WTC11 (cell line): ENCODE data around the gene FXYD5. TPM values are rescaled to one million over a fixed set of nuclear protein-coding genes. Genes with fewer than 3 reads are reported as not detected.

Experiments used
- ATAC-seq: fragments of 200-7000 bp; cut with Tn5 transposase; 2 replicates; pipeline ENCODE4 v1.10.0; 2021; ENCODE audit warnings: mild to moderate bottlenecking, moderate library complexity
- CTCF ChIA-PET: fragments of 300-600 bp; sonication (Branson Sonifier 250); formaldehyde crosslinking; loops from one replicate; lab custom pipeline; 2021; ENCODE audit warnings: antibody characterized with exemption; lab: Charles Lee
- POLR2A ChIA-PET: fragments of 350-600 bp; sonication (Branson Sonifier 250); formaldehyde crosslinking; loops from one replicate; lab custom pipeline; 2021; ENCODE audit warnings: antibody characterized with exemption; lab: Charles Lee
- DNase-seq: peaks from one replicate; pipeline ENCODE4 v3.0.0; 2021; ENCODE audit warnings: low spot score
- H3K27ac Mint-ChIP-seq: 2 replicates; pipeline ENCODE4 v1.8.0; 2021; ENCODE audit warnings: mixed read lengths
- H3K27me3 Mint-ChIP-seq: 2 replicates; pipeline ENCODE4 v1.8.0; 2021; ENCODE audit warnings: low read depth, mild to moderate bottlenecking, moderate library complexity, mixed read lengths
- H3K36me3 Mint-ChIP-seq: 2 replicates; pipeline ENCODE4 v1.8.0; 2021; ENCODE audit warnings: mixed read lengths
- H3K4me1 Mint-ChIP-seq: 2 replicates; pipeline ENCODE4 v1.8.0; 2022; ENCODE audit warnings: mixed read lengths
- H3K4me3 Mint-ChIP-seq: 2 replicates; pipeline ENCODE4 v1.8.0; 2021; ENCODE audit warnings: mild to moderate bottlenecking, moderate library complexity, mixed read lengths
- H3K9me3 Mint-ChIP-seq: 2 replicates; pipeline ENCODE4 v1.8.0; 2021; ENCODE audit warnings: mixed read lengths
- ARID4B ChIP-seq: sonication (generic); formaldehyde crosslinking; IDR thresholded peaks from 2 replicates; pipeline ENCODE4 v1.8.0; 2023; ENCODE audit warnings: missing genetic modification reagents, mild to moderate bottlenecking, borderline replicate concordance
- ATF1 ChIP-seq: sonication (generic); formaldehyde crosslinking; IDR thresholded peaks from 2 replicates; pipeline ENCODE4 v1.8.1; 2023; ENCODE audit warnings: mild to moderate bottlenecking, moderate library complexity, missing genetic modification reagents
- ATF3 ChIP-seq: sonication (generic); formaldehyde crosslinking; conservative IDR thresholded peaks from 2 replicates; pipeline ENCODE4 v1.8.1; 2022; ENCODE audit warnings: mild to moderate bottlenecking, missing genetic modification reagents
- CBFB ChIP-seq: sonication (generic); formaldehyde crosslinking; IDR thresholded peaks from 2 replicates; pipeline ENCODE4 v1.8.1; 2022; ENCODE audit warnings: mild to moderate bottlenecking, low read depth, missing genetic modification reagents
- EMX1 ChIP-seq: fragments of 250-450 bp; sonication (Bioruptor Pico); IDR thresholded peaks from 2 replicates; pipeline ENCODE4 v1.8.0; 2021; ENCODE audit warnings: mild to moderate bottlenecking
- FOXP4 ChIP-seq: sonication (generic); formaldehyde crosslinking; IDR thresholded peaks from 2 replicates; pipeline ENCODE4 v1.8.0; 2022; ENCODE audit warnings: mild to moderate bottlenecking, missing genetic modification reagents
- JUN ChIP-seq: sonication (generic); formaldehyde crosslinking; IDR thresholded peaks from 2 replicates; pipeline ENCODE4 v1.8.0; 2023; ENCODE audit warnings: mild to moderate bottlenecking, missing genetic modification reagents
- NFE2L1 ChIP-seq: sonication (generic); formaldehyde crosslinking; IDR thresholded peaks from 2 replicates; pipeline ENCODE4 v1.8.1; 2023; ENCODE audit warnings: missing genetic modification reagents
- NR3C1 ChIP-seq: sonication (generic); formaldehyde crosslinking; conservative IDR thresholded peaks from 2 replicates; pipeline ENCODE4 v1.8.1; 2023; ENCODE audit warnings: low read depth, mild to moderate bottlenecking, missing genetic modification reagents
- PRDM15 ChIP-seq: sonication (generic); formaldehyde crosslinking; IDR thresholded peaks from 2 replicates; pipeline ENCODE4 v1.8.0; 2022; ENCODE audit warnings: missing genetic modification reagents
- PREB ChIP-seq: sonication (generic); formaldehyde crosslinking; IDR thresholded peaks from 2 replicates; pipeline ENCODE4 v1.8.1; 2022; ENCODE audit warnings: mild to moderate bottlenecking, missing genetic modification reagents, moderate library complexity, borderline replicate concordance
- RELA ChIP-seq: sonication (generic); formaldehyde crosslinking; IDR thresholded peaks from 2 replicates; pipeline ENCODE4 v1.8.1; 2022; ENCODE audit warnings: missing genetic modification reagents, mild to moderate bottlenecking, borderline replicate concordance
- RORB ChIP-seq: fragments of 250-450 bp; sonication (Bioruptor Pico); IDR thresholded peaks from 2 replicates; pipeline ENCODE4 v1.9.0; 2021; ENCODE audit warnings: mild to moderate bottlenecking
- SOX15 ChIP-seq: fragments of 250-450 bp; sonication (Bioruptor Pico); IDR thresholded peaks from 2 replicates; pipeline ENCODE4 v1.9.0; 2021; ENCODE audit warnings: mild to moderate bottlenecking
- STAT6 ChIP-seq: sonication (generic); formaldehyde crosslinking; conservative IDR thresholded peaks from 2 replicates; pipeline ENCODE4 v1.8.1; 2023; ENCODE audit warnings: mild to moderate bottlenecking, low read depth, missing genetic modification reagents, moderate library complexity
- ZNF138 ChIP-seq: sonication (generic); formaldehyde crosslinking; conservative IDR thresholded peaks from 2 replicates; pipeline ENCODE4 v1.8.1; 2022; ENCODE audit warnings: mild to moderate bottlenecking, moderate library complexity, missing genetic modification reagents
- ZSCAN18 ChIP-seq: fragments of 250-450 bp; sonication (Bioruptor Pico); IDR thresholded peaks from 2 replicates; pipeline ENCODE4 v2.1.2; 2022; ENCODE audit warnings: mild to moderate bottlenecking, moderate library complexity
- total RNA-seq: library from RNA; stranded (reverse); gene quantifications from 3 replicates; pipeline ENCODE4 v1.2.3, GENCODE V29; 2021

FXYD5 gene
- total RNA-seq, 1 experiment from 2014 or later: 114 TPM

- no peaks in the 10 kb centered on the region for H3K36me3 Mint-ChIP-seq
- ATAC-seq (no peak), DNase-seq (no peak)
- H3K27ac Mint-ChIP-seq: no peak overlapping the region
- peaks cover 3% of the 10 kb centered on the region; the same call in 1 of the 2 replicates for H3K27me3 Mint-ChIP-seq
- CTCF ChIA-PET: no interaction called here
- no peak for TF ChIP-seq STAT6 (CRISPR knock-in tag)
- TF ChIP-seq EMX1 (CRISPR knock-in tag): no peak
- TF ChIP-seq SOX15 (CRISPR knock-in tag): no peak
- TF ChIP-seq PRDM15 (CRISPR knock-in tag): no peak
- TF ChIP-seq ZSCAN18: no peak
- no peak for TF ChIP-seq CBFB (CRISPR knock-in tag)
- POLR2A ChIA-PET: no interaction called here
- H3K4me1 Mint-ChIP-seq: no peaks in the 10 kb centered on the region; the same call in 1 of the 2 replicates
- no peak overlapping the region for H3K4me3 Mint-ChIP-seq
- peaks cover 13% of the 10 kb centered on the region for H3K9me3 Mint-ChIP-seq
These were observed 29.7 kb downstream of the FXYD5 start for GRCh38 chr19:35184267-35184666.

- Mint-ChIP-seq H3K9me3 (peaks cover 13% of the 10 kb centered on the region), H3K27me3 (no peaks in the 10 kb centered on the region; the same call in 1 of the 2 replicates), H3K36me3 (no peaks in the 10 kb centered on the region), H3K27ac (no peak overlapping the region), H3K4me3 (no peak overlapping the region), H3K4me1 (no peaks in the 10 kb centered on the region; the same call in 1 of the 2 replicates)
- ChIA-PET CTCF (no interaction called here), POLR2A (no interaction called here)
- DNase-seq: no peak
- TF ChIP-seq RORB (no peak), NFE2L1 (no peak), CBFB (CRISPR knock-in tag) (no peak), JUN (no peak), PREB (CRISPR knock-in tag) (no peak), ZNF138 (no peak), NR3C1 (no peak), FOXP4 (CRISPR knock-in tag) (no peak), RELA (CRISPR knock-in tag) (no peak), ARID4B (no peak), ATF3 (no peak), ATF1 (no peak)
- ATAC-seq: no peak
These were observed 30.3 kb downstream of the FXYD5 start for GRCh38 chr19:35184884-35185283.
